Smooth muscle cell (in vitro differentiated cells): ENCODE data around the gene ACTR3. TPM values are rescaled to one million over a fixed set of nuclear protein-coding genes. Genes with fewer than 3 reads are reported as not detected.

Experiments
- DNase-seq: peaks from one replicate; lab custom pipeline; 2025; ENCODE audit not compliant: unreplicated experiment; lab: John Stamatoyannopoulos, UW
- H2AFZ ChIP-seq: fragments of 200-600 bp; sonication (generic); 2 replicates; pipeline ENCODE4 v1.6.0; 2016; ENCODE audit warnings: antibody characterized with exemption, low read depth, mild to moderate bottlenecking
- H3F3A ChIP-seq: fragments of 200-600 bp; sonication (generic); 2 replicates; pipeline ENCODE4 v1.6.0; 2017; ENCODE audit warnings: antibody characterized with exemption, low read depth
- H3K27ac ChIP-seq: fragments of 200-600 bp; sonication (generic); 2 replicates; pipeline ENCODE4 v1.5.1; 2016; ENCODE audit warnings: low read depth, mild to moderate bottlenecking
- H3K27me3 ChIP-seq: fragments of 200-600 bp; sonication (generic); 2 replicates; pipeline ENCODE4 v1.6.1; 2016; ENCODE audit warnings: low read depth, mild to moderate bottlenecking
- H3K36me3 ChIP-seq: fragments of 200-600 bp; sonication (generic); 2 replicates; pipeline ENCODE4 v1.5.1; 2016; ENCODE audit warnings: low read depth
- H3K4me1 ChIP-seq: fragments of 200-600 bp; sonication (generic); 2 replicates; pipeline ENCODE4 v1.5.1; 2016; ENCODE audit warnings: low read depth
- H3K4me2 ChIP-seq: fragments of 200-600 bp; sonication (generic); 2 replicates; pipeline ENCODE4 v1.6.0; 2016; ENCODE audit warnings: mild to moderate bottlenecking
- H3K4me3 ChIP-seq: fragments of 200-600 bp; sonication (generic); 2 replicates; pipeline ENCODE4 v1.5.1; 2016; ENCODE audit warnings: mild to moderate bottlenecking
- H3K79me2 ChIP-seq: fragments of 200-600 bp; sonication (generic); 2 replicates; pipeline ENCODE4 v1.6.0; 2016; ENCODE audit warnings: low read depth, mild to moderate bottlenecking
- H3K9ac ChIP-seq: fragments of 200-600 bp; sonication (generic); 2 replicates; pipeline ENCODE4 v1.6.0; 2016; ENCODE audit warnings: low read depth
- H3K9me3 ChIP-seq: fragments of 200-600 bp; sonication (generic); replicated peaks from 2 replicates; pipeline ENCODE4 v1.5.1; 2016; ENCODE audit warnings: low read depth
- H4K20me1 ChIP-seq: fragments of 200-600 bp; sonication (generic); 2 replicates; pipeline ENCODE4 v1.6.0; 2016; ENCODE audit warnings: low read depth
- WGBS: methylation state at CpG from one replicate; pipeline ENCODE4 v1.1.7; 2016; ENCODE audit warnings: low lambda C conversion rate; 5-methylcytosine and 5-hydroxymethylcytosine counted together
- polyA plus RNA-seq: library from polyadenylated mRNA; unstranded; fragments of >200 nt; fragmentation: Nextera tagmentation; extraction: Ambion mirVana; gene quantifications from 2 replicates; pipeline ENCODE4 v1.2.1, GENCODE V29; 2016
- total RNA-seq: library from RNA; depleted of rRNA; stranded (reverse); fragments of >200 nt; gene quantifications from 2 replicates; pipeline ENCODE4 v1.2.3, GENCODE V29; 2014
- TF ChIP-seq, protein P1 (sequence below): fragments of 200-600 bp; sonication (generic); IDR thresholded peaks from 2 replicates; pipeline ENCODE4 v1.5.1; 2017; ENCODE audit warnings: borderline replicate concordance, mild to moderate bottlenecking, antibody characterized with exemption; ENCODE audit not compliant: insufficient read depth, poor library complexity, severe bottlenecking

The ACTR3 gene
- total and polyA plus RNA-seq, 2 experiments from 2014 or later, result 173 to 263 TPM

DNA sequence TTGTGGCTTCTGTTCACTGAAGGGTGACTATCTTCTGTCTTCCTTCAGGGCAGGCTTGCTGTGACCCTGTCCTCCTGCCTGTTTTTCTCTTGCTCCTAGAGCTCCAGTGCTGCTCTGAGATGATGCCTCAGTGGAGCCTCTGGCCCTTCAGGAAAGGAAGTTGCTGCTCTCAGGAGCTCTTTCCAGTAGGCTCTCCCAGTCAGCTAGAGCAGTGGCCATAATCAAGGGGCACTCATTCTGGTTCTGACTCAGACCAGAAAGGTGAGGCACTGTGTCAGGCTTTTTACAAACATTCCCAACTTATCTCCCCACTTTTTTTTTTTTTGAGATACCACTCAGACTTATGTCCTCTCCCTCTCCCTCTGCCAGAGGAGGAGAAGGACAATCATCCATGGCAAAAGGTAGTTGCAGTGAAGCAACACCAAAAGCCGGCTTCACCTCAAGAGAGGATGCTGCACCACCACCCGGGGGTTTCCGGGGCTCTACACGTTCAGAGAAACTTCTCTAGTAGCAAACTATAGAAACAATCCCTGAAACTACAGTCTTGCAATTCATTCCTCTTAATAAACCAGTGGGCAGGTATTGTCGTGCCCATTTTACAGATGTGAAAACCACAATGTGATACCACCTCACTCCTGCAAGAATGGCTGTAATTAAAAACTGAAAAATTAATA lies 115.4 kb downstream of the ACTR3 start:
- 90% methylated on average over 5 of the region's 5 CpGs for WGBS
- H3K36me3 ChIP-seq, result no peaks in the 10 kb centered on the region
- TF ChIP-seq, protein P1, sequence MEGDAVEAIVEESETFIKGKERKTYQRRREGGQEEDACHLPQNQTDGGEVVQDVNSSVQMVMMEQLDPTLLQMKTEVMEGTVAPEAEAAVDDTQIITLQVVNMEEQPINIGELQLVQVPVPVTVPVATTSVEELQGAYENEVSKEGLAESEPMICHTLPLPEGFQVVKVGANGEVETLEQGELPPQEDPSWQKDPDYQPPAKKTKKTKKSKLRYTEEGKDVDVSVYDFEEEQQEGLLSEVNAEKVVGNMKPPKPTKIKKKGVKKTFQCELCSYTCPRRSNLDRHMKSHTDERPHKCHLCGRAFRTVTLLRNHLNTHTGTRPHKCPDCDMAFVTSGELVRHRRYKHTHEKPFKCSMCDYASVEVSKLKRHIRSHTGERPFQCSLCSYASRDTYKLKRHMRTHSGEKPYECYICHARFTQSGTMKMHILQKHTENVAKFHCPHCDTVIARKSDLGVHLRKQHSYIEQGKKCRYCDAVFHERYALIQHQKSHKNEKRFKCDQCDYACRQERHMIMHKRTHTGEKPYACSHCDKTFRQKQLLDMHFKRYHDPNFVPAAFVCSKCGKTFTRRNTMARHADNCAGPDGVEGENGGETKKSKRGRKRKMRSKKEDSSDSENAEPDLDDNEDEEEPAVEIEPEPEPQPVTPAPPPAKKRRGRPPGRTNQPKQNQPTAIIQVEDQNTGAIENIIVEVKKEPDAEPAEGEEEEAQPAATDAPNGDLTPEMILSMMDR, result no peak
- H3K4me1 ChIP-seq, result no peaks in the 10 kb centered on the region
- no peak overlapping the region for H3K4me2 ChIP-seq
- H3K9ac ChIP-seq, result no peak overlapping the region
- H2AFZ ChIP-seq, result no peak overlapping the region
- no peak overlapping the region for H3K4me3 ChIP-seq
- no peaks in the 10 kb centered on the region for H3K27me3 ChIP-seq
- H3K9me3 ChIP-seq, result no peaks in the 10 kb centered on the region
- no peaks in the 10 kb centered on the region for H3K79me2 ChIP-seq
- DNase-seq, result no peak
- H3F3A ChIP-seq, result no peaks in the 10 kb centered on the region
- H4K20me1 ChIP-seq, result no peaks in the 10 kb centered on the region
- H3K27ac ChIP-seq, result no peak overlapping the region

- Histone ChIP-seq H3K4me3 (no peak overlapping the region), H3K27me3 (no peaks in the 10 kb centered on the region), H4K20me1 (no peaks in the 10 kb centered on the region), H2AFZ (no peak overlapping the region), H3K9me3 (no peaks in the 10 kb centered on the region), H3K4me1 (no peaks in the 10 kb centered on the region), H3F3A (no peaks in the 10 kb centered on the region), H3K27ac (no peak overlapping the region), H3K79me2 (no peaks in the 10 kb centered on the region), H3K36me3 (no peaks in the 10 kb centered on the region), H3K9ac (no peak overlapping the region), H3K4me2 (no peak overlapping the region)
- TF ChIP-seq, protein P1, result no peak
- no peak for DNase-seq
- WGBS, result 93% methylated on average over 3 of the region's 3 CpGs
These were observed 116.6 kb downstream of the ACTR3 start for GRCh38 chr2:114006460-114006859.

DNA sequence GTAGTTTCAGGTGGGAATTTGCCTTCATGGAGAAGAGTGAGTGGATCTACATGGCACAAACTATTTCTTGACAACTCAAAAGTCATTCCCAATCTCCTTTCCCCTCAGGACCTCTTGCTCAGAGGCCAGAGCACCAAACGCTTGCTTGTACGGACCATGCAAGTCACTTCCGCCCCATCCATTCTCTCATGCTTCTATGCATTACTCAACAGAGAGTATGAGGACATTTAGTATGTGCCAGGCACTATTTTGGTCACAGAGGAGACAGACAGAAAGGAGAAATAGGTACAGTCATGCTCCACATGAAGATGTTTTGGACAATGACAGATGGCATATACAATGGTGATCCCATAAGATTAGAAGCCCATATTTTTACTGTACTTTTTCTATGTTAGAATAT lies 117.5 kb downstream of the ACTR3 start:
- no peaks in the 10 kb centered on the region for H3K27me3 ChIP-seq
- H2AFZ ChIP-seq, result no peak overlapping the region
- no peaks in the 10 kb centered on the region for H3K79me2 ChIP-seq
- H3F3A ChIP-seq, result no peaks in the 10 kb centered on the region
- no peak overlapping the region for H3K9ac ChIP-seq
- no peaks in the 10 kb centered on the region for H4K20me1 ChIP-seq
- TF ChIP-seq, protein P1, result no peak
- H3K4me2 ChIP-seq, result no peak overlapping the region
- H3K4me1 ChIP-seq, result no peaks in the 10 kb centered on the region
- no peaks in the 10 kb centered on the region for H3K9me3 ChIP-seq
- no peaks in the 10 kb centered on the region for H3K36me3 ChIP-seq
- 98% methylated on average over 3 of the region's 3 CpGs for whole genome bisulfite sequencing
- no peak overlapping the region for H3K27ac ChIP-seq
- no peak for DNase-seq
- H3K4me3 ChIP-seq, result no peak overlapping the region

DNA sequence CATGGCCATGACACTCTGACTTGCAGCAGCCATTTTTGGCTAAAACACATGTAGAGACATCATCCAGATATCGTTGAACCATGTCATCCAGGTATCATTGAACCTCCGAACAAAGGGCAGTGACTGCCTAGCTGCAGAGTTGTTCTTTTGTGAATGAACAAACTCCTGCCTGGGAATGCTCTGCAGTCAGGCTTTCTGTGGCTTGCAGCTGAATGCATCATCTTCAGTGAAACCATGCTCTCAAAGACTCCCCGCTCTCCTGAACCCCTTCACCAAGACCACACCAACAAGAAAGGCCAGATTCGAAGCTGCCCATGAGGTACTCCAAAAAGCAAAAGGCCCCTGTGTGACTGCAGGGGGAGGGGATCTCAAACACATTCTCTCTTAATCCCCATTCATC lies 118.8 kb downstream of the ACTR3 start:
- no peaks in the 10 kb centered on the region for H3K9me3 ChIP-seq
- H3F3A ChIP-seq, result no peaks in the 10 kb centered on the region
- no peaks in the 10 kb centered on the region for H3K79me2 ChIP-seq
- no peak overlapping the region for H2AFZ ChIP-seq
- H3K9ac ChIP-seq, result no peak overlapping the region
- H3K27ac ChIP-seq, result no peak overlapping the region
- H3K4me1 ChIP-seq, result no peaks in the 10 kb centered on the region
- H3K4me2 ChIP-seq, result no peak overlapping the region
- no peaks in the 10 kb centered on the region for H3K27me3 ChIP-seq
- TF ChIP-seq, protein P1, result no peak
- DNase-seq, result no peak
- H3K36me3 ChIP-seq, result no peaks in the 10 kb centered on the region
- no peak overlapping the region for H3K4me3 ChIP-seq
- WGBS, result 91% methylated on average over 4 of the region's 4 CpGs
- no peaks in the 10 kb centered on the region for H4K20me1 ChIP-seq
